IPS-NIHi11 (cell line): Measurements from ENCODE around the gene SNX24.
"Not testable (repeated sequence)": the region's sequence is repeated elsewhere in the genome, so short reads cannot be mapped to it uniquely, and the experiment has no call there.

Experiments
- DNase-seq: peaks from one replicate; pipeline ENCODE4 v3.0.0; 2012; ENCODE audit warnings: mixed read lengths, low spot score

The SNX24 gene

GRCh38 chr5:122871661-122872060, 26.2 kb downstream of the SNX24 start:
- no peak for DNase-seq

- DNase-seq, result no peak
Observed at GRCh38 chr5:122874179-122874875, 28.9 kb downstream of the SNX24 start.

DNA sequence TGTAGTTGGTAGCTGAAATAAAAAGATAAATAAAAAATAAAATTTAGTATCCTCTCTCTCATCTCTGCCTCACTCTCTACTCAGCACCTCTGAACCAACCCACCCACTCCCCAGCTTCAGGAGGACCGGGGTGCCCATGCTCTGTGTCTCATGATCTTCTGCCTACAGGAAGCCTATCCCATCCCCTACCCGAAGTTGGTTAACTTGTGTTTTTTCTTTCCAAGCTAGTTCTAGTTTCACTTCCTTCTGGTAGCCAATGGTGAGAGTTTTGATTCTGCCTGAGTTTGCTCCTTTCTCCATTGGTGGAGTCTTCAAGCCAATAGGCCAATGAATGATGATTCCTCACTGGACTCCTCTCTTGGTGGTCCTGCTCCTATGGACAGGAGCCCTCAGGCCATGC, 32.1 kb downstream of the SNX24 start:
- no peak for DNase-seq

DNA sequence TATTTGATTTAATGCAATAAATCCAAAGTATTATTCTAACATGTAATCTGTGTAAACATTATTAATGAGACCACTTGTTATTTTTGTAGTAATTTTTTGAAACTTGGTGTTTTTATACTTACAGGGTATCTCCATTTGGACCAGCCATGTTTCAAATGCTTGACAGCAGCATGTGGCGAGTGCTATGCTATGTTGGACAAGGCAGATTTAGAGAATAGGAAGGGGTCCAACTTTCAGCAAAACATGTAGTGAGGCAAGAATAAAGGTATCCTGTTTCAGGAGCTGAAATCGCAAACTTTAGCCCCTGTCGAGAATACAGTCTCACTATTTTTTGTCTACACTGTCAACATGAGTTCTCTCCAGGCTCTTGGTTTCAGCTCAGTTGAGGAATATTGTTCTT, 33.7 kb downstream of the SNX24 start:
- no peak for DNase-seq

- DNase-seq, result no peak
Observed at GRCh38 chr5:122880170-122880689, 34.8 kb downstream of the SNX24 start.

GRCh38 chr5:122880749-122881148, 35.3 kb downstream of the SNX24 start:
- DNase-seq, result no peak

- DNase-seq, result no peak
Observed at GRCh38 chr5:122882831-122883230, 37.4 kb downstream of the SNX24 start.

DNA sequence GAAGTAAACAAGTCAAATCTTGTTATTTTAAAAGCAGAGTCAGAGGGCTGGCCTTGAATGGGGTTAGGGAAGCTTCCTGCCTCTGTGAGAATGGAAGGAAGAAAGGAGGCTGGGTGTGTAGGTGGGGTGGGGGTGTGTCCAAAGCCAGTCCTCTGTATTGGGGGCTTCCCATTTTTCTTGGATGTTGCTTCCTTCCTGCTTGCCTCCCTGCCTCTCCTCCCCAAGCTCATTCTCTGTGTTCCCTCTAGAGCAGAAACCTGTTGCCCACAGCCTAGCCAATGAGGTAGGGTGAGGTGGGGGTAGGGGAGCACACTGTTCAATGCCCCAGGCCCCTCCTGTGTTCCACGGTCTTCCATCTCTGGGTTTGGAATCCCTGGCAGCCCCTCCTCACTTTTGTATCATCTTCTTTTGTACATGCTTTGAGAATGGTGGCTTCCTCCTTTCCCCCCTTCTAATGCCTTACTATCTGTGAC, 39.7 kb downstream of the SNX24 start:
- DNase-seq, result no peak

DNA sequence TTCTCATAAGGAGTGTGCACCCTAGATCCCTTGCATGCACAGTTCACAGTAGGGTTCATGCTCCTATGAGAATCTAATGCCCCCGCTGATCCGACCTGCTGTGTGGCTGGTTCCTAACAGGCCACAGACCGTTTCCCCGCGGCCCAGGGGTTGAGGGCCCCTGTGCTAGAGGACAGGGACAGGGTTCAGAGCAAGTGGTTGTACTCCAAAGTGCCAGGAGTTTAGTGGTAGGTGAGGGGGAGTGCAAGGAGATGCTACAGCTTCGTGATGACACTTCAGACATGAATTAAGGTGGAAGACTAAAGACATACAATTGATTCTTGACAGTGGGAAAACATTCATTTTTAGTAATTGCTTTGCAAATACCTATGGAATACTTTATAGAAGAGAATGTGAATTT, 40.5 kb downstream of the SNX24 start:
- no peak for DNase-seq

DNA sequence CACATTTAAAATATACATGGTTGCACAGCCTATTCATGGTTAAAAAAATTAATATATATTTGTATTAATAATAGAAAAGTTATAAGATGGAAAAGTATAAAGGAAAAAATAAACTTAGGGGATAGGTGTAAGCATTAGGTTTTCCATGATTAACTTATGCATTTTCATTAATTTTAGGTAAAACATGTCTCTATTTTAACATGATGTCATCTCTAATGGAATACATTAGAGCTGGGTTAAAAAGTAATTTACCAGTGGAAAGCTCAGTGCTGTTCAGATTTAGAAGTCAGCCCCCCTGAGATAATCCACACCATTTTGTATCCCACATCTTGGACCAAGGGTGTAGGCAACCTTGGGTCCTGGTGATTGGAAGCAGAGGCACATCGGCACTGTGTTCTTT, 49.7 kb downstream of the SNX24 start:
- no peak for DNase-seq

GRCh38 chr5:122896598-122897282, 51.3 kb downstream of the SNX24 start:
- no peak for DNase-seq

DNA sequence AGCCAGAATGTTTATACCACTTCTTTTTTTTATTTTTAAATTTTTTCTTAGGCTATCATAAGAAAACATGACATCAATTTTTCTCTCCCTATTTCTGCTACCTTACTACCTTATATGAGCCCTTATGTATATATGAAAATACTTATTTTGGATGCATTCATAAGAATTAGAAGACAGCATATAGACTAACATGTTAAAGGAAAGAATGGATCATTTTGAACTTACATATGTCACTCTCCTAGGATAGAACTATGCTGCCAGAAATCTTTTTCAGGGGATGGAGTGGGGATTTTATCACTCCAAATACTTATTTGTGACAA, 51.8 kb downstream of the SNX24 start:
- no peak for DNase-seq

GRCh38 chr5:122901346-122901745, 55.9 kb downstream of the SNX24 start:
- DNase-seq, result no peak

DNA sequence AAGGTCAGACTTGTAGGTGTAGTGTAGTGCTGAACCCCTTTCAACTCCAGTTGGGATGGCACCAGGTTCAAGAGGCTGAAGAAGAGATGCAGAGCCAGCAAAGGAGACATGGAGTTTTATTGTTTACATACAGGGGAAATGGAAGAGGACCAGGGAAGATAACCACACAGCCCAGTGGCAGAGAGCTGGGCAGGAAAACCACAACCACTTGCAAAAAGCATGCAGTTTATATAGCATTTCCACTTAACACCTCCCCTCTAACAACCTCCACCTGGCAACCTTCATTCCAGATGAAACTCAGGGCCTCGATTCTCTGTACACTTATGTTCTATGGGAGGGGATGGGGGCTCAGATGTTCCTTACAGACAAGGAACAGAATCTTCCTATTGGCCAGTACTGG, 56.9 kb downstream of the SNX24 start:
- no peak for DNase-seq

- DNase-seq, result no peak
Observed at GRCh38 chr5:122906768-122907167, 61.4 kb downstream of the SNX24 start.

DNA sequence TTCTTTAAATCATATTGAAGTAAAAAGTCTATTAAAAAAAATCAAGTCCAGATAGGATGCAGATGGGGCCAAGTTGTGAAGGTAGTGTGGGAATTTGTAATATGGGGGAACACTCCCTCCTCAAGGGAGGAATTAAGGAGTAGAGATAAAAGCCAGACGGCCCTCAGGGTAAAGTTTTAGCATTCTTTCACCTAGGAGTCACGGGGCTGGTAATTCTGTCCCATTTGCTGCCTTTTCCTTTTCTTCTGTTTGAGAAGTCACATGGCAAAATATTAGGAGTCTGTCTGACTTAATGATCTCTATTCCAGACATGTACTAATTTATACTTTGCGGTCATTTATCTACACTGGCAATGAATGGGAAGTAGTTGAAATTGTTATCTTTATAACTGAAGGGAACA, 61.9 kb downstream of the SNX24 start:
- no peak for DNase-seq

- no peak for DNase-seq
Observed at GRCh38 chr5:122908108-122908507, 62.7 kb downstream of the SNX24 start.

DNA sequence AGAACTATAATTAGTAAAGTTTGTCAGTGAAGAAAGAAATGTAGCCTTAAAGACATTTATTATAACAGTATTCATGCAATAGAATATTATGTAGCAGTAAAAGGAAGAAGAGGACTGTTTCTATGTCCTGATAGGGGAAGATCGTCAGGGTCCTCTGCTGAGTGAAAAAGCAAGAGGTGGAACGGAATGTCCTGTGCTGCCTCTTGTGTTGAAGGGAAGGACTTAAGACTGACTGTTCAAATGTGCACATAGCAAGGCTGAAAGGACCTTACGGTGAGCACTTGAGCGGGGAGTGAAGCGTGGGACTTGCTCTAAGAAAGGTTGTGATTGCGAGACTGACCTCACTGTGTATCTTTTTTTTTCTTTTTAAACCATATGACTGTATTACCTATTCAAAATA, 63.2 kb downstream of the SNX24 start:
- no peak for DNase-seq

- no peak for DNase-seq
Observed at GRCh38 chr5:122909470-122910100, 64.2 kb downstream of the SNX24 start.

DNA sequence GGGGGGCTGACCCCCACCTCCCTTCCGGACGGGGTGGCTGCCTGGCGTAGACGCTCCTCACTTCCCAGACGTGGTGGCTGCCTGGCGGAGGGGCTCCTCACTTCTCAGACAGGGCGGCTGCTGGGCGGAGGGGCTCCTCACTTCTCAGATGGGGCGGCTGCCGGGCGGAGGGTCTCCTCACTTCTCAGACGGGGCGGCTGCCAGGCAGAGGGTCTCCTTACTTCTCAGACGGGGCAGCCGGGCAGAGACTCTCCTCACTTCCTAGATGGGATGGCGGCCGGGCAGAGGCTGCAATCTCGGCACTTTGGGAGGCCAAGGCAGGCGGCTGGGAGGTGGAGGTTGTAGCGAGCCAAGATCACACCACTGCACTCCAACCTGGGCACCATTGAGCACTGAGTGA, 68.0 kb downstream of the SNX24 start:
- not testable (repeated sequence) for DNase-seq

DNA sequence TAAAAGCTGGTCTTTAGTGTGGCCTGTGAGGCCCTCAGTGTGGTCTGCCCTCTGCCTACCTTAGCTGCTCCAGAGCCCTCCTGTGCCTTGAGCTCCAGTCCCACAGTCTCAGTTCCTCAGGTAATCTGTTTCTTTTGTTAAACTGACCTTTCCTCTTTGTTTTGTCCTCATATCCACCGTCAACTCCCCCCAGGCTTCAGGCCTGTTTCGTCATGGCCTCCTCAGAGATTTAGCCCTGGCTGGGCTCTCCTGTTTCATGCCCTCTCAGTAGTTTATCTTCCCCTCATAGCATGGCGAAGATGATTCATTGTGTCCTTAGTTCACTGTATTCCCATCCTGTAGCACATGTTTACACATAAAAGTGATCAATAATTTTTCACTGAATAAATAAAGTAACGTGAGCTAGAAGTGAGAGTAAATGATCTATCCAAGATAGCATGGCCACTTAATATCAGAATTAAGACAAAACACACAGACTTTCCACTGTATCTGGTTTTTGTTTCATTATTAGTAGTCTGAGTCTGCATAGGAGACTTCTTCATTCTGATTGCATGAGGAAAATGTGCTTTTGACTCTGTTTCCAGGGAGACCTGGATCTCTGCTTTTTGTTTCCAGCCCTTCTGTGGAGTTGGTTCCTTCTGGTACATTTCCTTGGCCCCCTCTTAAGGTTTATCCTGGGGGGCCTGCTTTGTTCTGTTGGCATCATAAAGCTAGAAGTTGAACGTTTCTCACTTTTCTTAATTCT, 70.5 kb downstream of the SNX24 start:
- DNase-seq, result no peak

- no peak for DNase-seq
Observed at GRCh38 chr5:122916490-122916889, 71.1 kb downstream of the SNX24 start.

DNA sequence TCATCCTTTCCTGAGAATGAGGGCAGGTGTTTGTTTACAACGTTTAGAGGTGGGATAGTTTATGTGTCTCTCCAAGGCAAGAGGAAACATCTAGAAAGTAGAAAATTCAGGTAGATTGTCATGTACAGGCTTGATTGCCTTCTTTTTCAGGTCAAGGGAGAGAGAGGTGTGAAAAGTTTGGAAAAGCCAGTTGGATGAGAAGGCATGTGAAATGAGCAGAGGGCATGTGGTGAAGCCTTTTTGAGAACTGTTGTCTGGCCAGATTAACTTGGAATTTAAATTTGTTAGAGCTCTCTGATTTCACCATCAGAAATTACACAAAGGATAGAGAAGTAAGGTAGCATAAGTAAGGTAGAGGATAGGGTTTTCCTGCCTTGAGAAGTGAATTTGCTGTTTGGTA, 74.6 kb downstream of the SNX24 start:
- no peak for DNase-seq
